K562 (cell line): ENCODE results near the gene C19orf67. TPM values are rescaled to one million over a fixed set of nuclear protein-coding genes. Genes with fewer than 3 reads are reported as not detected.

Experiments
- CHD4 ChIP-seq: fragments of 200-600 bp; sonication (generic); IDR thresholded peaks from 3 replicates; pipeline ENCODE4 v1.6.1; 2012; ENCODE audit warnings: low read depth, mild to moderate bottlenecking, mixed read lengths, low read length, inconsistent platforms; ENCODE audit not compliant: insufficient read depth, insufficient replicate concordance, poor library complexity, severe bottlenecking
- GTF2F1 ChIP-seq: IDR thresholded peaks from 2 replicates; pipeline ENCODE4 v1.6.1; 2011; ENCODE audit warnings: low read depth, low read length, improper control_type of control experiment
- LARP7 ChIP-seq: fragments of 450-650 bp; IDR thresholded peaks from 2 replicates; pipeline ENCODE4 v1.6.1; 2016
- MXI1 ChIP-seq: IDR thresholded peaks from 2 replicates; pipeline ENCODE4 v1.6.1; 2011; ENCODE audit warnings: low read depth, mild to moderate bottlenecking, improper control_type of control experiment, low read length
- SREBF2 ChIP-seq: sonication (generic); formaldehyde crosslinking; IDR thresholded peaks from 2 replicates; pipeline ENCODE4 v1.4.0; 2020; ENCODE audit warnings: mild to moderate bottlenecking, missing genetic modification reagents
- TFE3 ChIP-seq: fragments of 450-650 bp; formaldehyde crosslinking; IDR thresholded peaks from 2 replicates; pipeline ENCODE4 v1.4.0; 2020; ENCODE audit warnings: mild to moderate bottlenecking, mixed read lengths
- TGIF2 ChIP-seq: sonication (generic); formaldehyde crosslinking; IDR thresholded peaks from 2 replicates; pipeline ENCODE4 v1.8.1; 2022; ENCODE audit warnings: mild to moderate bottlenecking, missing genetic modification reagents, moderate library complexity
- ZBTB12 ChIP-seq: fragments of 250-450 bp; sonication (Bioruptor Pico); IDR thresholded peaks from 2 replicates; pipeline ENCODE4 v1.4.0; 2020
- ZBTB40 ChIP-seq, 2 experiments: fragments of 450-650 bp in 1 of 2; sonication (generic) in 1 of 2; formaldehyde crosslinking in 1 of 2; IDR thresholded peaks; 2 replicates each; pipeline versions ENCODE4 v1.7.1 to v1.9.0; 2016 to 2022; ENCODE audit warnings: inconsistent platforms in 1 of 2, mild to moderate bottlenecking in 1 of 2, missing genetic modification reagents in 1 of 2
- ZC3H11A ChIP-seq: IDR thresholded peaks from 2 replicates; pipeline ENCODE4 v1.6.1; 2012; ENCODE audit warnings: low read depth, low read length, improper control_type of control experiment
- ZNF184 ChIP-seq: sonication (generic); formaldehyde crosslinking; IDR thresholded peaks from 2 replicates; pipeline ENCODE4 v1.5.0; 2020; ENCODE audit warnings: missing genetic modification reagents
- ZNF282 ChIP-seq: sonication (generic); formaldehyde crosslinking; IDR thresholded peaks from 2 replicates; pipeline ENCODE4 v1.8.1; 2023; ENCODE audit warnings: missing genetic modification reagents
- ZNF449 ChIP-seq: fragments of 250-450 bp; sonication (Bioruptor Pico); IDR thresholded peaks from 2 replicates; pipeline ENCODE4 v1.8.0; 2022; ENCODE audit warnings: moderate library complexity, mild to moderate bottlenecking, inconsistent platforms
- polyA plus RNA-seq, 8 experiments: library from polyadenylated mRNA; depleted of rRNA in 4 of 8; stranded (reverse) in 5 of 8; unstranded in 3 of 8; fragments of >200 nt; fragmentation: Nextera tagmentation in 2 of 8; fragmentation: Illumina TruSeq in 1 of 8; extraction: Ambion mirVana in 2 of 8; extraction: Trizol in 1 of 8; gene quantifications; 2 replicates each; pipeline versions ENCODE4 v1.2.1 to v1.2.3, GENCODE V29; 2011 to 2014; ENCODE audit warnings: inconsistent platforms in 1 of 8, missing spikeins in 1 of 8
- total RNA-seq, 7 experiments: library from RNA; depleted of rRNA in 6 of 7; stranded (reverse); fragments of >200 nt in 6 of 7; fragmentation: Illumina TruSeq in 2 of 7; extraction: Trizol in 2 of 7; gene quantifications; 2 replicates each; pipeline versions ENCODE4 v1.2.1 to v1.2.3, GENCODE V29; 2011 to 2021; ENCODE audit warnings: low replicate concordance in 1 of 7

The C19orf67 gene
- total and polyA plus RNA-seq, 9 of the 15 experiments (the other 6 are each of a cell fraction or from before 2014, with no cell fraction given), result 0.29 to 1.8 (median 0.51) TPM; not detected in 3

- 0 out of 2 replicates have a peak, but pooled peaks have one; percentile 5 for TF ChIP-seq ZBTB40 (IDR thresholded peaks at IDR 0.05)
- no peak for TF ChIP-seq ZBTB40 (CRISPR knock-in tag; IDR thresholded peaks at IDR 0.05)
- no peak for TF ChIP-seq TFE3 (CRISPR knock-in tag)
- no peak for TF ChIP-seq ZNF449 (CRISPR knock-in tag)
- TF ChIP-seq SREBF2 (CRISPR knock-in tag), result no peak
- TF ChIP-seq GTF2F1, result no peak
- TF ChIP-seq MXI1, result no peak
- no peak for TF ChIP-seq ZC3H11A
- no peak for TF ChIP-seq CHD4
- no peak for TF ChIP-seq LARP7
- TF ChIP-seq ZBTB12 (CRISPR knock-in tag), result no peak
- TF ChIP-seq ZNF282 (CRISPR knock-in tag), result no peak; the same call in 1 of the 2 replicates
- no peak for TF ChIP-seq TGIF2 (CRISPR knock-in tag)
- TF ChIP-seq ZNF184 (CRISPR knock-in tag), result no peak
These were observed 12.2 kb downstream of the C19orf67 start (continued) for GRCh38 chr19:14073261-14073924.
